MCF 10A (cell line): ENCODE measurements around the gene PSAT1. TPM values are rescaled to one million over a fixed set of nuclear protein-coding genes. Genes with fewer than 3 reads are reported as not detected.

Experiments
- BruUV-seq: library from RNA; stranded (reverse); fragments of 400-500 nt; replicated peaks from 2 replicates; lab custom pipeline; 2021; lab: Mats Ljungman, UMichigan
- CTCF ChIA-PET: fragments of 300-600 bp; sonication (Branson Sonifier 250); formaldehyde crosslinking; extraction: SDS; loops from one replicate; lab custom pipeline; 2021; ENCODE audit warnings: antibody characterized with exemption, inconsistent platforms; lab: Yijun Ruan, JAX
- POLR2A ChIA-PET: fragments of 300-600, 350-650 bp; sonication (Branson Sonifier 250); formaldehyde crosslinking; extraction: SDS; loops from one replicate; lab custom pipeline; 2020; ENCODE audit warnings: antibody characterized with exemption, inconsistent platforms; lab: Yijun Ruan, JAX
- DNase-seq: peaks from one replicate; pipeline ENCODE4 v3.0.0-alpha.2; 2018; ENCODE audit not compliant: unreplicated experiment
- H3K27ac Mint-ChIP-seq: one replicate; pipeline ENCODE4 v1.8.0; 2022; ENCODE audit warnings: mild to moderate bottlenecking, low read depth, mixed read lengths; ENCODE audit not compliant: unreplicated experiment
- H3K27me3 Mint-ChIP-seq: one replicate; pipeline ENCODE4 v1.8.0; 2022; ENCODE audit warnings: mixed read lengths; ENCODE audit not compliant: insufficient read depth, unreplicated experiment
- H3K36me3 Mint-ChIP-seq: one replicate; pipeline ENCODE4 v1.8.0; 2022; ENCODE audit warnings: mild to moderate bottlenecking, moderate library complexity, mixed read lengths; ENCODE audit not compliant: insufficient read depth, unreplicated experiment
- H3K4me1 Mint-ChIP-seq: one replicate; pipeline ENCODE4 v1.8.0; 2022; ENCODE audit warnings: mixed read lengths; ENCODE audit not compliant: insufficient read depth, unreplicated experiment
- H3K4me3 Mint-ChIP-seq: one replicate; pipeline ENCODE4 v1.8.0; 2022; ENCODE audit warnings: mild to moderate bottlenecking, moderate library complexity, mixed read lengths; ENCODE audit not compliant: unreplicated experiment
- H3K9me3 Mint-ChIP-seq: one replicate; pipeline ENCODE4 v1.8.0; 2022; ENCODE audit warnings: mixed read lengths; ENCODE audit not compliant: unreplicated experiment
- CTCF ChIP-seq: fragments of 200-600 bp; IDR thresholded peaks from one replicate; pipeline ENCODE4 v1.8.0; 2022; ENCODE audit warnings: antibody characterized with exemption, mild to moderate bottlenecking; ENCODE audit not compliant: unreplicated experiment
- intact Hi-C: fragments of 100-400 bp; cut with micrococcal nuclease; formaldehyde crosslinking; loops from 2 replicates; pipeline ENCODE4 v1.14.1; 2022
- total RNA-seq: library from RNA; stranded (reverse); gene quantifications from 2 replicates; pipeline ENCODE4 v1.2.3, GENCODE V29; 2022

PSAT1 gene
- total RNA-seq, 1 experiment from 2014 or later = 326 TPM

DNA sequence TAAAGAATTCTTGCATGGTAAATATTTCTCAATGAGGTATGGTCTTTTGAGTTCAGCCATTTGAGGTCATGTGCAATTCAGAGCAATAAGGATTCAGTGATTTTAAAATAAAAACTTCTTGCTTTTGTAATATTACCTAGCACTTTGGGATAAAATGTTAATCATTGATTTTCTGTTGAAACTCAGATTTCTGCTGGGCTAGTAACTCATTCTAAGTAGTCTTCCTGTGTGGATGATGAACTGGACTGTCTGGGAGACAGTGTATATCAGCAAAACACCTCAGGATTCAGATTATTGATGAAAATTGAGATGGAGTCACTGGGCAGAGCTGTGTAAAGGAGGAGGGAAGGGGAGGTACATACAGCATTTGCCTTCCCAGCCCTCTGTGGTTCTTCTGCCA, 10.8 kb upstream of the PSAT1 start:
- Mint-ChIP-seq H3K27me3 (no peaks in the 10 kb centered on the region), H3K36me3 (no peaks in the 10 kb centered on the region), H3K9me3 (no peaks in the 10 kb centered on the region), H3K27ac (peak overlapping the region; percentile 93), H3K4me3 (no peak overlapping the region), H3K4me1 (peaks cover 22% of the 10 kb centered on the region)
- BruUV-seq = no TSS peak
- POLR2A ChIA-PET = interaction anchor here (1.8 to 2.8 kb wide), 2 partner anchors 13 kb away, joined by 6 to 61 read pairs; partner anchors contain the start of gene PSAT1
- no peak for TF ChIP-seq CTCF
- DNase-seq = no peak
- CTCF ChIA-PET = interaction anchor here (0.6 to 0.9 kb wide), 2 partner anchors 16 to 46 kb away, joined by 3 to 4 read pairs; no protein-coding TSS in a partner anchor
- intact Hi-C loops = no loop called here

- ChIA-PET CTCF (interaction anchor here (0.6 kb wide), 1 partner anchor 15 kb away, joined by 4 read pairs; no protein-coding TSS in a partner anchor), POLR2A (interaction anchor here (2.5 to 2.8 kb wide), 2 partner anchors 9 to 12 kb away, joined by 43 to 61 read pairs; partner anchors contain the start of gene PSAT1)
- no TSS peak for BruUV-seq
- TF ChIP-seq CTCF = no peak
- Mint-ChIP-seq H3K9me3 (no peaks in the 10 kb centered on the region), H3K4me3 (no peak overlapping the region), H3K4me1 (peaks cover 21% of the 10 kb centered on the region), H3K36me3 (no peaks in the 10 kb centered on the region), H3K27ac (peak overlapping the region; percentile 93), H3K27me3 (no peaks in the 10 kb centered on the region)
- intact Hi-C loops = no loop called here
- no peak for DNase-seq
Measured at GRCh38 chr9:78286946-78287388, 10.0 kb upstream of the PSAT1 start.

GRCh38 chr9:78288214-78288892, 8.6 kb upstream of the PSAT1 start:
- intact Hi-C loops = no loop called here
- no peaks in the 10 kb centered on the region for H3K27me3 Mint-ChIP-seq
- peak overlapping the region; percentile 10 for H3K4me3 Mint-ChIP-seq
- ChIA-PET CTCF (interaction anchor here (0.6 to 1.2 kb wide), 5 partner anchors 9 to 504 kb away, joined by 4 to 5 read pairs (median 4); partner anchors contain the start of gene PSAT1), POLR2A (interaction anchor here (0.9 to 2.8 kb wide), 4 partner anchors 10 to 16 kb away, joined by 3 to 61 read pairs (median 24); partner anchors contain the start of gene PSAT1)
- H3K4me1 Mint-ChIP-seq = peaks cover 21% of the 10 kb centered on the region
- no peak for TF ChIP-seq CTCF
- no TSS peak for BruUV-seq
- no peaks in the 10 kb centered on the region for H3K9me3 Mint-ChIP-seq
- peak; percentile 88 for DNase-seq
- peak overlapping the region; percentile 72 for H3K27ac Mint-ChIP-seq
- no peaks in the 10 kb centered on the region for H3K36me3 Mint-ChIP-seq

- Mint-ChIP-seq H3K9me3 (no peaks in the 10 kb centered on the region), H3K4me1 (peaks cover 21% of the 10 kb centered on the region), H3K4me3 (no peak overlapping the region), H3K36me3 (no peaks in the 10 kb centered on the region), H3K27ac (peak overlapping the region; percentile 72), H3K27me3 (no peaks in the 10 kb centered on the region)
- TF ChIP-seq CTCF = no peak
- no TSS peak for BruUV-seq
- ChIA-PET POLR2A (interaction anchor here (0.6 to 3.5 kb wide), 3 partner anchors 9 to 64 kb away, joined by 3 to 16 read pairs (median 7); no protein-coding TSS in a partner anchor), CTCF (interaction anchor here (1.1 to 2.1 kb wide), 2 partner anchors 76 to 79 kb away, joined by 3 to 5 read pairs; no protein-coding TSS in a partner anchor)
- no peak for DNase-seq
- intact Hi-C loops = no loop called here
Measured at GRCh38 chr9:78289474-78289873, 7.5 kb upstream of the PSAT1 start.
